ENCODE measurements around the gene SLC15A5.

- no peak for TF ChIP-seq RNF2 (IDR thresholded peaks at IDR 0.05; ENCODE audit: borderline replicate concordance, low read depth, low read length, missing control alignments, poor library complexity, severe bottlenecking)
- no peak for TF ChIP-seq CTCF (IDR thresholded peaks at IDR 0.05; ENCODE audit: control extremely low read depth in 1 of 3, insufficient read depth in 1 of 3, low read depth in 1 of 3, low read length in 3 of 3)
- no peak for TF ChIP-seq EP300 (IDR thresholded peaks at IDR 0.05; ENCODE audit: borderline replicate concordance in 1 of 2, low read depth in 2 of 2, low read length in 2 of 2)
- no peak for TF ChIP-seq POLR2AphosphoS5 (IDR thresholded peaks at IDR 0.05; ENCODE audit: low read depth, low read length)
- no peak for TF ChIP-seq POLR2A (IDR thresholded peaks at IDR 0.05; ENCODE audit: control extremely low read depth in 1 of 2, low read depth in 2 of 2, low read length in 2 of 2)
- no peak for TF ChIP-seq SRF (IDR thresholded peaks at IDR 0.05; ENCODE audit: low read depth, low read length)
- no peak for TF ChIP-seq RAD21 (IDR thresholded peaks at IDR 0.05 in 1 of 2, conservative IDR thresholded peaks at IDR 0.05 in 1 of 2; ENCODE audit: low read depth in 2 of 2, low read length in 2 of 2)
- TF ChIP-seq RFX5 (IDR thresholded peaks at IDR 0.05; ENCODE audit: borderline replicate concordance, low read depth, low read length), result no peak
- no peak for TF ChIP-seq E2F6 (IDR thresholded peaks at IDR 0.05)
These were observed 53.3 kb downstream of the SLC15A5 start for GRCh38 chr12:16224196-16224595.

All from H1 (cell line).